ENCODE data around the gene HOATZ. TPM values are rescaled to one million over a fixed set of nuclear protein-coding genes. Genes with fewer than 3 reads are reported as not detected.

The HOATZ gene
- total RNA-seq, 1 experiment from 2014 or later = not detected

- TF ChIP-seq CTCF (IDR thresholded peaks at IDR 0.05 in 2 of 3, conservative IDR thresholded peaks at IDR 0.05 in 1 of 3; ENCODE audit: borderline replicate concordance in 1 of 3, insufficient read depth in 1 of 3, low read depth in 2 of 3, low read length in 2 of 3) (no peak), SRF (IDR thresholded peaks at IDR 0.05; ENCODE audit: low read depth) (no peak), CEBPB (IDR thresholded peaks at IDR 0.05; ENCODE audit: low read depth) (no peak), ZNF274 (IDR thresholded peaks at IDR 0.05; ENCODE audit: low read depth, low read length) (no peak), EZH2 (IDR thresholded peaks at IDR 0.05) (no peak), JUND (IDR thresholded peaks at IDR 0.05) (no peak), POLR2AphosphoS5 (IDR thresholded peaks at IDR 0.05; ENCODE audit: low read depth, low read length) (no peak), FOSL1 (IDR thresholded peaks at IDR 0.05; ENCODE audit: low read depth) (no peak), EZH2phosphoT487 (IDR thresholded peaks at IDR 0.05; ENCODE audit: borderline replicate concordance) (no peak), YY1 (IDR thresholded peaks at IDR 0.05; ENCODE audit: extremely low read depth, insufficient replicate concordance, low read depth, low read length) (no peak), EGR1 (IDR thresholded peaks at IDR 0.05; ENCODE audit: low read depth) (no peak), ZFX (IDR thresholded peaks at IDR 0.05) (no peak), ELF1 (IDR thresholded peaks at IDR 0.05; ENCODE audit: borderline replicate concordance, low read depth) (no peak), ATF3 (IDR thresholded peaks at IDR 0.05) (no peak), RAD21 (IDR thresholded peaks at IDR 0.05; ENCODE audit: low read depth) (no peak), TCF7L2 (IDR thresholded peaks at IDR 0.05; ENCODE audit: borderline replicate concordance, extremely low read depth, insufficient read depth, insufficient read length) (no peak), SP1 (IDR thresholded peaks at IDR 0.05; ENCODE audit: low read depth) (no peak)
- TF ChIP-seq, protein P1, sequence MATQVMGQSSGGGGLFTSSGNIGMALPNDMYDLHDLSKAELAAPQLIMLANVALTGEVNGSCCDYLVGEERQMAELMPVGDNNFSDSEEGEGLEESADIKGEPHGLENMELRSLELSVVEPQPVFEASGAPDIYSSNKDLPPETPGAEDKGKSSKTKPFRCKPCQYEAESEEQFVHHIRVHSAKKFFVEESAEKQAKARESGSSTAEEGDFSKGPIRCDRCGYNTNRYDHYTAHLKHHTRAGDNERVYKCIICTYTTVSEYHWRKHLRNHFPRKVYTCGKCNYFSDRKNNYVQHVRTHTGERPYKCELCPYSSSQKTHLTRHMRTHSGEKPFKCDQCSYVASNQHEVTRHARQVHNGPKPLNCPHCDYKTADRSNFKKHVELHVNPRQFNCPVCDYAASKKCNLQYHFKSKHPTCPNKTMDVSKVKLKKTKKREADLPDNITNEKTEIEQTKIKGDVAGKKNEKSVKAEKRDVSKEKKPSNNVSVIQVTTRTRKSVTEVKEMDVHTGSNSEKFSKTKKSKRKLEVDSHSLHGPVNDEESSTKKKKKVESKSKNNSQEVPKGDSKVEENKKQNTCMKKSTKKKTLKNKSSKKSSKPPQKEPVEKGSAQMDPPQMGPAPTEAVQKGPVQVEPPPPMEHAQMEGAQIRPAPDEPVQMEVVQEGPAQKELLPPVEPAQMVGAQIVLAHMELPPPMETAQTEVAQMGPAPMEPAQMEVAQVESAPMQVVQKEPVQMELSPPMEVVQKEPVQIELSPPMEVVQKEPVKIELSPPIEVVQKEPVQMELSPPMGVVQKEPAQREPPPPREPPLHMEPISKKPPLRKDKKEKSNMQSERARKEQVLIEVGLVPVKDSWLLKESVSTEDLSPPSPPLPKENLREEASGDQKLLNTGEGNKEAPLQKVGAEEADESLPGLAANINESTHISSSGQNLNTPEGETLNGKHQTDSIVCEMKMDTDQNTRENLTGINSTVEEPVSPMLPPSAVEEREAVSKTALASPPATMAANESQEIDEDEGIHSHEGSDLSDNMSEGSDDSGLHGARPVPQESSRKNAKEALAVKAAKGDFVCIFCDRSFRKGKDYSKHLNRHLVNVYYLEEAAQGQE (IDR thresholded peaks at IDR 0.05; ENCODE audit: low read depth) = no peak
- TF ChIP-seq, protein P2, sequence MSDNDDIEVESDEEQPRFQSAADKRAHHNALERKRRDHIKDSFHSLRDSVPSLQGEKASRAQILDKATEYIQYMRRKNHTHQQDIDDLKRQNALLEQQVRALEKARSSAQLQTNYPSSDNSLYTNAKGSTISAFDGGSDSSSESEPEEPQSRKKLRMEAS (IDR thresholded peaks at IDR 0.05) = no peak
- TF ChIP-seq, protein P3, sequence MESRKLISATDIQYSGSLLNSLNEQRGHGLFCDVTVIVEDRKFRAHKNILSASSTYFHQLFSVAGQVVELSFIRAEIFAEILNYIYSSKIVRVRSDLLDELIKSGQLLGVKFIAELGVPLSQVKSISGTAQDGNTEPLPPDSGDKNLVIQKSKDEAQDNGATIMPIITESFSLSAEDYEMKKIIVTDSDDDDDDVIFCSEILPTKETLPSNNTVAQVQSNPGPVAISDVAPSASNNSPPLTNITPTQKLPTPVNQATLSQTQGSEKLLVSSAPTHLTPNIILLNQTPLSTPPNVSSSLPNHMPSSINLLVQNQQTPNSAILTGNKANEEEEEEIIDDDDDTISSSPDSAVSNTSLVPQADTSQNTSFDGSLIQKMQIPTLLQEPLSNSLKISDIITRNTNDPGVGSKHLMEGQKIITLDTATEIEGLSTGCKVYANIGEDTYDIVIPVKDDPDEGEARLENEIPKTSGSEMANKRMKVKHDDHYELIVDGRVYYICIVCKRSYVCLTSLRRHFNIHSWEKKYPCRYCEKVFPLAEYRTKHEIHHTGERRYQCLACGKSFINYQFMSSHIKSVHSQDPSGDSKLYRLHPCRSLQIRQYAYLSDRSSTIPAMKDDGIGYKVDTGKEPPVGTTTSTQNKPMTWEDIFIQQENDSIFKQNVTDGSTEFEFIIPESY (IDR thresholded peaks at IDR 0.05; ENCODE audit: extremely low read depth, insufficient replicate concordance, low read length) = no peak
- ATAC-seq (no peak), DNase-seq (ENCODE audit: low read depth, low spot score) (no peak)
- no peaks in the 10 kb centered on the region for H3K27me3 ChIP-seq (ENCODE audit: insufficient read depth, low read length)
- H3K27ac ChIP-seq (ENCODE audit: low read depth, low read length) = no peak overlapping the region
- H3K9me2 ChIP-seq (ENCODE audit: insufficient read depth) = no peaks in the 10 kb centered on the region
- POLR2A ChIA-PET = no interaction called here
- H3K79me2 ChIP-seq (ENCODE audit: insufficient read depth, low read length) = no peaks in the 10 kb centered on the region
- no peak overlapping the region for H3K4me2 ChIP-seq (ENCODE audit: low read length)
- RAD21 ChIA-PET (ENCODE audit: low non-redundant PET in 1 of 2, low total read pairs in 2 of 2, uncharacterized antibody in 2 of 2, unreplicated experiment in 2 of 2) = no interaction called here
- H3K36me3 ChIP-seq (ENCODE audit: control insufficient read depth in 1 of 2, insufficient read depth in 2 of 2, low read length in 2 of 2) = no peaks in the 10 kb centered on the region
- no peak overlapping the region for H3K4me3 ChIP-seq (replicated peaks in 1 of 2; ENCODE audit: low read depth in 1 of 2, low read length in 2 of 2)
- intact Hi-C loops (cut with micrococcal nuclease) = loop anchor here (10.0 kb wide), 1 partner anchor 1715 kb away; no protein-coding TSS in a partner anchor
- no TSS peak for BruUV-seq (replicated peaks)
- no peaks in the 10 kb centered on the region for H3K4me1 ChIP-seq (ENCODE audit: control insufficient read depth in 1 of 2, insufficient read depth in 2 of 2, low read length in 2 of 2)
- no peaks in the 10 kb centered on the region for H4K20me1 ChIP-seq (ENCODE audit: insufficient read depth)
- no peaks in the 10 kb centered on the region for H3K9me3 ChIP-seq (ENCODE audit: control insufficient read depth in 1 of 2, insufficient read depth in 1 of 2, low read depth in 1 of 2, low read length in 2 of 2)
- CTCF ChIA-PET = no interaction called here
- H3K9ac ChIP-seq (ENCODE audit: low read length) = no peak overlapping the region
- no peak overlapping the region for H2AFZ ChIP-seq (ENCODE audit: low read depth, low read length, poor library complexity, severe bottlenecking)
Observed at GRCh38 chr11:111569476-111569875, 54.9 kb downstream of the HOATZ start.
